ENCODE data around the gene DKKL1. TPM values are rescaled to one million over a fixed set of nuclear protein-coding genes. Genes with fewer than 3 reads are reported as not detected.

The DKKL1 gene
- total and polyA plus RNA-seq, 2 of the 4 experiments (the other 2 are of a cell fraction) = 0.67 TPM; not detected in 1

GRCh38 chr19:49408816-49409440, 45.3 kb downstream of the DKKL1 start:
- Histone ChIP-seq H2AFZ (replicated peaks; ENCODE audit: low read length, poor library complexity) (peak overlapping the region; percentile 35), H3K18ac (ENCODE audit: low read depth, low read length) (no peak overlapping the region), H3K9me3 (ENCODE audit: control insufficient read depth, insufficient read depth, low read length) (no peaks in the 10 kb centered on the region), H3K79me1 (ENCODE audit: low read depth in 1 of 2, low read length in 2 of 2) (no peaks in the 10 kb centered on the region), H2BK5ac (ENCODE audit: low read depth, low read length, poor library complexity, severe bottlenecking) (no peak overlapping the region), H3K14ac (replicated peaks; ENCODE audit: low read depth, low read length) (no peak overlapping the region), H3K27ac (ENCODE audit: insufficient read depth, low read length) (no peak overlapping the region), H3K9me1 (ENCODE audit: insufficient read depth, low read length) (no peaks in the 10 kb centered on the region), H4K91ac (ENCODE audit: insufficient read depth, low read depth, low read length) (no peak overlapping the region), H4K5ac (ENCODE audit: low read depth, low read length) (no peak overlapping the region), H2BK20ac (ENCODE audit: low read depth, low read length) (no peak overlapping the region), H4K20me1 (ENCODE audit: insufficient read depth, low read length) (no peaks in the 10 kb centered on the region), H2BK120ac (ENCODE audit: low read depth, low read length) (no peak overlapping the region), H3K4me1 (ENCODE audit: control insufficient read depth, insufficient read depth, low read length) (peaks cover under 1% of the 10 kb centered on the region; the same call in 1 of the 2 replicates), H3K9ac (ENCODE audit: low read depth, low read length) (no peak overlapping the region), H2AK5ac (ENCODE audit: low read depth, low read length) (no peak overlapping the region), H3K23ac (ENCODE audit: low read depth, low read length) (no peak overlapping the region), H3K36me3 (ENCODE audit: control insufficient read depth, insufficient read depth, low read length) (no peaks in the 10 kb centered on the region), H3K27me3 (ENCODE audit: control insufficient read depth, insufficient read depth, low read length) (peaks cover 42% of the 10 kb centered on the region), H3K56ac (ENCODE audit: extremely low read depth, insufficient read depth, low read length) (no peak overlapping the region), H3K4me3 (ENCODE audit: insufficient read depth, low read depth, low read length) (no peak overlapping the region), H3K4me2 (ENCODE audit: low read depth, low read length) (no peak overlapping the region), H2BK15ac (ENCODE audit: low read depth, low read length) (no peak overlapping the region), H3K4ac (ENCODE audit: low read depth, low read length) (no peak overlapping the region), H4K8ac (ENCODE audit: low read depth in 2 of 2, low read length in 2 of 2) (no peak overlapping the region), H2AK9ac (replicated peaks; ENCODE audit: low read depth, low read length, poor library complexity) (no peak overlapping the region)
- DNase-seq (no peak), ATAC-seq (ENCODE audit: low read depth) (no peak)
- POLR2A ChIA-PET (ENCODE audit: unreplicated experiment) = no interaction called here
- dilution Hi-C loops (cut with HindIII; ENCODE audit: low sequenced_read_pairs, unreplicated experiment) (no loop called here), in situ Hi-C loops (cut with MboI; ENCODE audit: low sequenced_read_pairs) (no loop called here), intact Hi-C loops (cut with micrococcal nuclease) (no loop called here)
- 73% methylated on average over 2 of the region's 8 CpGs; no CpG with 5 or more reads in 1 of the 2 experiments for WGBS, 2 experiments (ENCODE audit: extremely low coverage in 2 of 2, insufficient read length in 1 of 2)
- no TSS peak for BruUV-seq (replicated peaks)
- CTCF ChIA-PET = interaction anchor here (1.2 kb wide), 1 partner anchor 17 kb away, joined by 3 read pairs; no protein-coding TSS in a partner anchor
- no peak for TF ChIP-seq MXI1 (IDR thresholded peaks at IDR 0.05; ENCODE audit: borderline replicate concordance, low read depth, low read length)
- no peak for TF ChIP-seq CEBPB (IDR thresholded peaks at IDR 0.05; ENCODE audit: low read depth, low read length)
- no peak for TF ChIP-seq SMC3 (IDR thresholded peaks at IDR 0.05; ENCODE audit: low read depth, low read length)
- no peak for TF ChIP-seq CTCF (conservative IDR thresholded peaks at IDR 0.05; ENCODE audit: low read depth, low read length)
- TF ChIP-seq FOS (IDR thresholded peaks at IDR 0.05; ENCODE audit: low read depth, low read length) = no peak
- no peak for TF ChIP-seq RAD21 (IDR thresholded peaks at IDR 0.05; ENCODE audit: low read length)
- TF ChIP-seq CHD1 (IDR thresholded peaks at IDR 0.05; ENCODE audit: low read depth, low read length) = no peak
- no peak for TF ChIP-seq ELK1 (IDR thresholded peaks at IDR 0.05; ENCODE audit: borderline replicate concordance, low read depth, low read length)
- TF ChIP-seq MAFK (IDR thresholded peaks at IDR 0.05; ENCODE audit: low read depth, low read length) = no peak
- TF ChIP-seq RFX5 (IDR thresholded peaks at IDR 0.05; ENCODE audit: low read depth, low read length) = no peak
- TF ChIP-seq POLR2A (IDR thresholded peaks at IDR 0.05; ENCODE audit: low read depth, low read length) = no peak
- no peak for TF ChIP-seq USF2 (IDR thresholded peaks at IDR 0.05; ENCODE audit: low read depth, low read length)
- no peak for TF ChIP-seq MAZ (IDR thresholded peaks at IDR 0.05; ENCODE audit: borderline replicate concordance, low read depth, low read length)
- TF ChIP-seq NFE2L2 (IDR thresholded peaks at IDR 0.05; ENCODE audit: low read depth, low read length) = no peak
- TF ChIP-seq RCOR1 (IDR thresholded peaks at IDR 0.05; ENCODE audit: insufficient replicate concordance, low read length) = no peak
- no peak for TF ChIP-seq BHLHE40 (IDR thresholded peaks at IDR 0.05; ENCODE audit: low read depth, low read length)
